Measurements from ENCODE around the gene ATP8A2.
"Not testable (repeated sequence)": the region's sequence is repeated elsewhere in the genome, so short reads cannot be mapped to it uniquely, and the experiment has no call there.

ATP8A2 gene

GRCh38 chr13:25548991-25549390 is 177.2 kb downstream of the ATP8A2 start:
- not testable (repeated sequence) for DNase-seq (ENCODE audit: low spot score)

- DNase-seq (ENCODE audit: low spot score), result no peak
These were observed 190.0 kb downstream of the ATP8A2 start for GRCh38 chr13:25561812-25562211.

- DNase-seq (ENCODE audit: low spot score), result no peak
These were observed 198.4 kb downstream of the ATP8A2 start for GRCh38 chr13:25570185-25570584.

GRCh38 chr13:25571237-25571636 is 199.5 kb downstream of the ATP8A2 start:
- no peak for DNase-seq (ENCODE audit: low spot score)

GRCh38 chr13:25572171-25572570 is 200.4 kb downstream of the ATP8A2 start:
- DNase-seq (ENCODE audit: low spot score), result not testable (repeated sequence)

- peak; percentile 34 for DNase-seq (ENCODE audit: low spot score)
These were observed 202.9 kb downstream of the ATP8A2 start for GRCh38 chr13:25574437-25575411.

- DNase-seq (ENCODE audit: low spot score), result no peak
These were observed 203.8 kb downstream of the ATP8A2 start for GRCh38 chr13:25575562-25575961.

GRCh38 chr13:25578526-25578925 is 206.8 kb downstream of the ATP8A2 start:
- no peak for DNase-seq (ENCODE audit: low spot score)

GRCh38 chr13:25579221-25579620 is 207.4 kb downstream of the ATP8A2 start:
- DNase-seq (ENCODE audit: low spot score), result no peak

GRCh38 chr13:25581351-25581750 is 209.6 kb downstream of the ATP8A2 start:
- no peak for DNase-seq (ENCODE audit: low spot score)

- no peak for DNase-seq (ENCODE audit: low spot score)
These were observed 212.3 kb downstream of the ATP8A2 start for GRCh38 chr13:25584087-25584486.

GRCh38 chr13:25585000-25585399 is 213.2 kb downstream of the ATP8A2 start:
- no peak for DNase-seq (ENCODE audit: low spot score)

GRCh38 chr13:25587326-25587980 is 215.7 kb downstream of the ATP8A2 start:
- no peak for DNase-seq (ENCODE audit: low spot score)

GRCh38 chr13:25588336-25589060 is 216.7 kb downstream of the ATP8A2 start:
- no peak for DNase-seq (ENCODE audit: low spot score)

GRCh38 chr13:25598421-25598820 is 226.6 kb downstream of the ATP8A2 start:
- DNase-seq (ENCODE audit: low spot score), result no peak

GRCh38 chr13:25602176-25602575 is 230.4 kb downstream of the ATP8A2 start:
- no peak for DNase-seq (ENCODE audit: low spot score)

- no peak for DNase-seq (ENCODE audit: low spot score)
These were observed 232.3 kb downstream of the ATP8A2 start for GRCh38 chr13:25604106-25604505.

GRCh38 chr13:25607096-25607495 is 235.3 kb downstream of the ATP8A2 start:
- no peak for DNase-seq (ENCODE audit: low spot score)

GRCh38 chr13:25608181-25608580 is 236.4 kb downstream of the ATP8A2 start:
- no peak for DNase-seq (ENCODE audit: low spot score)

GRCh38 chr13:25616674-25617073 is 244.9 kb downstream of the ATP8A2 start:
- DNase-seq (ENCODE audit: low spot score), result no peak

GRCh38 chr13:25619897-25620296 is 248.1 kb downstream of the ATP8A2 start:
- no peak for DNase-seq (ENCODE audit: low spot score)

GRCh38 chr13:25625414-25625813 is 253.6 kb downstream of the ATP8A2 start:
- DNase-seq (ENCODE audit: low spot score), result no peak

Data from HuH-7 (cell line).